ENCODE results near the gene IL17RB.

Gene IL17RB

GRCh38 chr3:53813229-53813628, 33.1 kb upstream of the IL17RB start:
- DNase-seq: no peak

DNA sequence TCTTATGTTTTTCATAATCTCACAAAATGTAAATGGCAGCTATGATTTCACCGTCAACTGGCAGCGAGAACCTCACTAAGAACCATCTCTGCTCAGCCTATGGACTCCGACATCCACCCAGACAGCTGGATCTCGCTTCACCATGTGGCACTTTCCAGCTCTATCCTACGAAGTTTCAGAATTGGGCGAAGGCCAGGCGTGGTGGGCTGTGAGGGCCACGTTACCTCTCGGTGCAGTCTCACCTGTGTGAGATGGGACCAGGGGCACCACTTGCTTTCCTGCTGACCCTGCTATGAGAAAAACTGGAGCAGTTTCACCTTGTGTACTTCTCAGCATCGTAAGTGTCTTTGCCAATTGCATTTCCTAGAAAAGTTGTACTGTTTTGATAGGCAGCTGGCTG, 32.5 kb upstream of the IL17RB start:
- DNase-seq: no peak

DNA sequence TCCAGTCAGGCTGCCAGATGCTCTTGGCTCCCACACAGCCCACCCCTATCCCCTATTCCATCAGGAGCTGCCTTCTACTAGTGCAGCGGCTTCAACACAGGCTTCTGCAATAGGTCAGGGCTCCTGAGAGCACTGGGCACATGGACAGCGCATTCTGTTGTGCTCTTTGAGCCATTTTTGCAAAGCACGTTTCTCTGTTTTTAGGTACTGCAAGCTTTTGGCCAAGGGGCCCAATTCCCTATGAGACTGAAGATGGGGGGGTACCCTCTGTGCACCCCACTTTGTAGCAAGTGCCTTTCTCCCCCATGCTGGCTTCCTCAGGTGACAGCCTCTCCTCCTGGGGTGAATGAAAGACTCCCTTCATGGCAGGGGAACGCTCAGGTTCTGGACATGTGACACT, 31.3 kb upstream of the IL17RB start:
- DNase-seq: no peak

DNA sequence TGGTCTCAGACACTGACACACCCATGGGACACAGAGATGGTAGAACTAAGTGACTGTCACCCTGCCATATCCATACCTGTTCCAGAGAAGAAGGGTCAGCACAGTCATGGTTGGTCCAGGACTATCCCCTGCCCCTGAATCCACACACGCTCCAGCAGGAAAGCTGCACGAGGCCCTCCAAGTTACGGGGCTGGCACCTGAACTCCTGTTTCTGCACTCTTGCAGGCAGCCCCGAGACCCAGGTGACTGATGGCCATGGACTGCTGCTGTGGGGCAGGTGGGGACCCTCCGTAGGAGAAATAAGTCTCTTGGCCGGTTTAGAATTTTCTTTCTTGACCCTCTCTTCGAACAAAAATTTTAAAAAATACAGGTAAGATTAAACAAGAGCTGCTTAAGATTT, 30.7 kb upstream of the IL17RB start:
- DNase-seq: no peak

GRCh38 chr3:53816425-53816824, 29.9 kb upstream of the IL17RB start:
- DNase-seq: no peak

DNA sequence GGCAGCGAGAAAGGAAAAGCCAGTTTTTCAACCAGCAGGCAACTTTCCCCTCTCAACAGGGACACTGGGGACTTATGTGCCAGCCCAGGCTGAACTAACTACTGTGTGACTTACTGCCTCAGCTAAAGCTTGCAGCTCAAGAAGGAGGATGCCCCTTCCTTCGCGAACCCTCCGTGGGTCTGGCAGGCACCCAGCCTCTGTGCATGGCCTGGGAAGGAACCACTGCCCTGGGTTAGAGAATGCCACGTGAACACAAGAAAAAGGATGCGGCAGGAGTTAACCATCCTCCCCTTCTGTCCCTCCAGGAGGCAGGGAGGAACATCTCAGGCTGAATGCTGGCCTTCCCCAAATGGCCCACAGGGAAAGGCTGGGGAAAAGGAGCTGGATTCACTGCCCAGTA, 29.2 kb upstream of the IL17RB start:
- no peak for DNase-seq

DNA sequence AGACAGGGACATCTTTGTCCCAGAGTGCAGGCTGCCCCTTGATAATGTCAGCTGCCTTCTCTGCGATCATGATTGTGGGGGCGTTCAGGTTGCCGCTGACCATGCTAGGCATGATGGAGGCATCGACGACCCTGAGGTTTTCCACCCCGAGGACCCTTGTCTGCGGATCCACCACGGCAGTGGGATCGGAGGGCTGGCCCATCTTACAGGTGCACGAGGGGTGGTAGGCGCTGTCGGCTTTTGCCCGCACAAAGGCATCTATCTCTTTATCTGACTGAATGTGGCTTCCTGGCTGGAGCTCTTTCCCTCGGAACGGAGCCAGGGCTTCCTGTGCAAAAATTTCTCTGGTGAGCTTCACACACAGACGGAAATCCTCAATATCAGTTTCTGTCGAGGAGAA, 28.6 kb upstream of the IL17RB start:
- no peak for DNase-seq

GRCh38 chr3:53818221-53819162, 27.9 kb upstream of the IL17RB start:
- DNase-seq: no peak

DNA sequence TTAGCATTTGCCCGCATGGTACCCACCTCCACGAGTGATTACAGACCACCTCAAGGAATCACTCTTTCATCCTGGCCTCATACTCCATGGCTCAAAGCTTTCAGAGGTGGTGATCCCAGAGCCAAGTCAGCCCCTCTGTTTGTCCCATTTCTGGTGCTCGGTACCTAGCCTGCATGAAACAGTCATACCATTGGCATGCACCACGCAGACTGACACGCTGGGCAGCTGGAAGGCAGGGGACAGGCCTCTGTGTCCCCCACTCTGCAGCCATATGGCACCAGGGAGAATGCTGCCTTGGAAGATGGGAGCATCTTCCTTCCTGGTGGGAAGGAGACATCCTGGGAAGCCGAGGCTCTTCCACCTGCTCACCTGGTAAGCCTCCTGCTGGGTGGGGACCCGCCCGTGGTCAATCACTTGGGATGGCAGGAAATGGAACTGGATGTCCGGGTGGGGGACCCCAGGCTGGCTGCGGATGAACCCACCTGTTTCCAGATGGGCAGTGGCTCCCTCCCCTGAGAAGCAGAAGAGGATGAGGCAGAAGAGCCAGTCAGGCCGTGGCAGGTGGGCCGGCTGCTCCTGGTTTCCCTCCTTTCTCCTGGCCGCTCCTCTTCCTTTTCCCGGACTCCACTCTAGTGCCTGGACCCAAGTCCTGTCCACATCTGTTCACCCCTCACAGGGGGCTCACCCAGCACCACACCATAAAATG, 27.1 kb upstream of the IL17RB start:
- DNase-seq: no peak

GRCh38 chr3:53820084-53820483, 26.3 kb upstream of the IL17RB start:
- no peak for DNase-seq

GRCh38 chr3:53820756-53821580, 25.4 kb upstream of the IL17RB start:
- DNase-seq: no peak

GRCh38 chr3:53821631-53822121, 24.7 kb upstream of the IL17RB start:
- no peak for DNase-seq

DNA sequence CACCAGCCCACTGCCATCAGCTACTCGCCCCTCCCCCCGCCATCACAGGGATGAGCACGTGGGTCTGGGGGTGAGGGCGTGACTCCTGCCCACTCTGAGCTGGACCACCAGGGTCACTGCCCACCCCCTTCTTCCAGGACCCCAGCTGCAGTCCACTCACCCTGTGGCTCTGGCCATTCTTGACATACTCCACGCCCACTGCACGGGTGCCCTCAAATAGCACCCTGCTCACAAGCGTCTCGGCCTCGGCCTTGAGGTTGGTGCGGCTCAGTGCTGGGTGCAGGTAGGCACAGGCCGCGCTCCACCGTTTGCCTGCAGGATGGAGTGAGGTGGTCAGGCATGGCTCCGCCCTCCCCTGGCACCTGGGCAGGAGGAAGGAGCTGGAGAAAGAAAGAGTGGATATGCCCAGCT, 24.0 kb upstream of the IL17RB start:
- DNase-seq: no peak

GRCh38 chr3:53823026-53823955, 23.1 kb upstream of the IL17RB start:
- no peak for DNase-seq

DNA sequence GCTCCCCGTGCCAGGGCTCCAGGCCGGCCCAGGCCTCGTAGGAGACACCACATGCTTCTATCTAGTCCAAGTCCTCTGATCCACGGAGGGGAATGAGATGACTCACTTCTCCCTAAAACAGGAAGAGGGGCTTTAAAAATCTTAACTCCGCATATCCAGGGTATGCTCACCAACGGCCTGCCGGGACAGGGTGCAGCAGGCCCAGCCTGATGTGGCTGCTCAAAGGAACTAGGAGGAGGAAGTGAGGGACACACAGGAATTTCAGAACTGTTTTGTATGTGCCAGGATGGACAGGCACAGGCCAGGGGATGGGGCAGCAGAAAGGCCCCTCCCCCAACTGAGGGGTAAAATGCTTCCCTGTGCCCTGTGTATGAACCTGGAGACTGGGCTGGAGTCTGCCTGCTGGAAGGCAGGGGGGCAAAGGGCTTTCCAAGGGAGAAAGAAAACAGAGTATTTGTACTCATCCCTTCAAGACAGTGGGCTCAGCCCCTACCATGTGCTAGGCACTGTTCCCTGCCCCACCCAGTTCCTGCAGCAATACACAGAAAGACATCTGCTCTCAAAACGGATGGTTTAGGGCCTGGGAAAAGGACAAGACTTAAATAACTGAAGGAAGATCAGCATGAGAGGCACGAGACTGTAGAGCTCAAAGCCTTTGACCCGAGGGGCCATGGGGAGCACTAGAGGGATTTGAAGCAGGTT, 22.3 kb upstream of the IL17RB start:
- no peak for DNase-seq

DNA sequence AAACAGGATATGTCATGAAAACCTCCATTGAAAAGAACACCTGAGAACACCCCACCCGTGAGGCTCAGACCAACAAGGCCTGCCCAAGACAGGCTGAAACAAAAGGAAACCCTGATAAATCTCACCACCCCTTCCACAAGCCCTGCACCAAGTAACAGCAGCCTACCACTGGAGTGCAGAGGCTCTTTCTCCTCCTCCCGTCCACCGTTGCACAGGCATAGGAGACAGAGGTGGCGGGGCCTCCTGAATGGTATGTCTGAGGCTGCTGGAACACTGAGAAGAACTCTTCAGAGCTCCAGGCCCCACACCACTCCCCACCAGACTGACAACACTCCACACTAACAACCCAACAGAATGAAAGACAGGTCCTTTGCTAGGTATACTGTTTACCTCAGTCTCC, 21.6 kb upstream of the IL17RB start:
- no peak for DNase-seq

- DNase-seq: no peak
Observed at GRCh38 chr3:53826048-53826447, 20.3 kb upstream of the IL17RB start.

DNA sequence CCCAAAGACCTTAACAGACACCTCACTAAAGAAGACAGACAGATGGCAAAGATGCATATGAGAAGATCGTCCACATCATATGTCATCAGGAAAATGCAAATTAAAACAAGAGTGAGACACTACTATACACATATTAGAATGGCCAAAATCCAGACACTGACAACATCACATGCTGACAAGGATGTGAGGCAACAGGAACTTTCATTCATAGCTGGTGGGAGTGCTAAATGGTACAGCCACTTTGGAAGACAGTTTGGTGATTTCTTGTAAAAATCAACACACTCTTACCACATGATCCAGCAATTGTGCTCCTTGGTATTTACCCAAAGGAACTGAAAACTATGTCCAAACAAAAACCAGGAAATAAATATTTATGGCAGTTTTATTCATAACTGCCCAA, 17.8 kb upstream of the IL17RB start:
- no peak for DNase-seq

DNA sequence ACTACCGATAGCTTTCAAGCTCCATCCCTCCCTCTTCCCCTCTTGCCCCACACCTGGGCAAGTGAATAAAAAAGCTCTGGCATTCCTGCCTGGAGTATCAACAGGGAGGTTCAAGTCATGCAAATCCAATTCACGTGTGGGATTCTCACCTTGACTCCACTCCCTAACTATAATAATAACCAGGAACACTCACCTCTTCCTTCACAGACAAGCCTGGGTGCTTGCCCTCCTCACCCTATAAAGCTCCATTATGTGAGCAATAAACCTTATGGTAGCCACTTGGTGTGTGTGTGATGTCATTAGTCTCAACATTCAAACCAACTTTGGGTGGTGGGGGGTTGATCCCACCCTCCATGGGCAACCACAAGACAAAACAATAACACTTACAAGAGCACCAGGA, 16.8 kb upstream of the IL17RB start:
- DNase-seq: no peak

GRCh38 chr3:53830944-53831343, 15.4 kb upstream of the IL17RB start:
- DNase-seq: no peak

GRCh38 chr3:53833053-53833645, 13.2 kb upstream of the IL17RB start:
- DNase-seq: no peak
